ENCODE data around the gene AMFR.

- TF ChIP-seq EZH2 (IDR thresholded peaks at IDR 0.05; ENCODE audit: borderline replicate concordance, low read depth, low read length, poor library complexity, severe bottlenecking) = no peak
- no peak for TF ChIP-seq CTCF (conservative IDR thresholded peaks at IDR 0.05; ENCODE audit: low read depth, low read length)
Observed at GRCh38 chr16:56422896-56423441, 2.4 kb downstream of the AMFR start.
